VCaP (cell line): ENCODE results near the gene COX7B2.

Source experiments
- H3K27ac ChIP-seq: fragments of 450-650 bp; 2 replicates; pipeline ENCODE4 v1.5.1; 2017
- TF ChIP-seq, protein P1 (sequence below): fragments of 450-650 bp; conservative IDR thresholded peaks from 2 replicates; pipeline ENCODE4 v1.5.1; 2017; ENCODE audit warnings: mild to moderate bottlenecking, moderate library complexity

The COX7B2 gene

DNA sequence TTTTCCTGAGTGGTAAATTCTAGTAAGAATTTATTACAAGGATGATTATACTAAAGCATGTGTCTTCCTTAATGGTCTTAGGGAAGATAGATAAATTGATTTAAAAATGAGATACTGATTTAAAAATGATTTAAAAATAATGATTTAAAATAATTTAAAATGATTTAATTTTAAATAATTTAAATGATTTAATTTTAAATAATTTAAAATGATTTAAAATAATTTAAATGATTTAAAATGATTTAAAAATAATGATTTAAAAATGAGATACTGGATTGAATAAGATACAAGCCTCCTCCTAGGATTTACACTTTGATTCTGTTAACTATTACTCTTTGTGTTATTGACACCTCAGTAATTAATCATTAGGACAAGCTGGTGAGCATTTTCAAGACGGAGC is 59.0 kb downstream of the COX7B2 start:
- TF ChIP-seq, protein P1, sequence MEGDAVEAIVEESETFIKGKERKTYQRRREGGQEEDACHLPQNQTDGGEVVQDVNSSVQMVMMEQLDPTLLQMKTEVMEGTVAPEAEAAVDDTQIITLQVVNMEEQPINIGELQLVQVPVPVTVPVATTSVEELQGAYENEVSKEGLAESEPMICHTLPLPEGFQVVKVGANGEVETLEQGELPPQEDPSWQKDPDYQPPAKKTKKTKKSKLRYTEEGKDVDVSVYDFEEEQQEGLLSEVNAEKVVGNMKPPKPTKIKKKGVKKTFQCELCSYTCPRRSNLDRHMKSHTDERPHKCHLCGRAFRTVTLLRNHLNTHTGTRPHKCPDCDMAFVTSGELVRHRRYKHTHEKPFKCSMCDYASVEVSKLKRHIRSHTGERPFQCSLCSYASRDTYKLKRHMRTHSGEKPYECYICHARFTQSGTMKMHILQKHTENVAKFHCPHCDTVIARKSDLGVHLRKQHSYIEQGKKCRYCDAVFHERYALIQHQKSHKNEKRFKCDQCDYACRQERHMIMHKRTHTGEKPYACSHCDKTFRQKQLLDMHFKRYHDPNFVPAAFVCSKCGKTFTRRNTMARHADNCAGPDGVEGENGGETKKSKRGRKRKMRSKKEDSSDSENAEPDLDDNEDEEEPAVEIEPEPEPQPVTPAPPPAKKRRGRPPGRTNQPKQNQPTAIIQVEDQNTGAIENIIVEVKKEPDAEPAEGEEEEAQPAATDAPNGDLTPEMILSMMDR, result no peak
- H3K27ac ChIP-seq, result no peak overlapping the region

DNA sequence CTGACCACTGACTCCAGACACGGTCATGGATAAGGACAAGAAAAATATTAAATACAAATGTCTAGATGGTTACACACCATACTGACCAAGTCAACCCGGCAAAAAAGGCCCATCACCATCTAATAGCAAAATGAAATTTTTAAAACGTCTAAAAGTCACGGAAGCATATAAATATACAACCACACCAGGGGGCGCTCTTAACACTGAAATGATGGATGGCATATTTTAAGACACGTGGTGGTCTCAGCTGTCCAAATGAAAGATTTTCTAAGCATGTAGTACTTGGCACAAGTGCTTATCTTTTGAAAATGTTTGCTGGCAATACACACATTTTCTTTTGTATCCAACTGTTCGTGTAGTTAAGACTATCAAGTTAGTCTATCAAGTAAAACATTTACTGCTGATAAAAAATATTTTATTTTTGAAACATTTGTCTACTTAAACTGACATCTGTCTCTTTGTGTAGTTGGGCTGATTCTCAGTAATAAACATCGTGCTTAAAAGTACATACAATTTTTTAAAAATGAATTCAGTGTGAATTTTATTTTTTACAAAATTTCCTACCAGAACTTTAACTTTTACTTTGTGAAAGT is 64.6 kb downstream of the COX7B2 start:
- TF ChIP-seq, protein P1, result peak; percentile 85
- H3K27ac ChIP-seq, result no peak overlapping the region

DNA sequence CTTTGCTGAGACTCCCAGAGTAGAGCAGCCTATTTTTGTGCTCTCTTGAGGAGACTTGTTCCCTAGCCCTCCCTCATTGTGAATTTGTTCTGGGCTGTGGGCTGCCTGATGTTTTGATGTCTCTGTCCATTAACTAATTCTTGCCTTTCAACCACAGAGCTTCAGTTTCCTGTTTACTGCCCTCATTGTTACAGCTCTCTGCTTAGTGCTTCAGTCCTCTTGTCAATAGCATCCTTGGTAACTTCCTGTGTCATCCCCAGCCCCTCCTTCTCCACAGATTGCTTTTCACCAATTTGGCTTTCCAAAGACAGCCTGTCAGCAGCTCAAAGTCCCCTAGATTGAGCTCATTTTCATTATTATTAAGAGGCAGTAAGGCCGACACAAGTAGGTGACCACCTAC is 69.9 kb downstream of the COX7B2 start:
- no peak overlapping the region for H3K27ac ChIP-seq
- TF ChIP-seq, protein P1, result no peak

DNA sequence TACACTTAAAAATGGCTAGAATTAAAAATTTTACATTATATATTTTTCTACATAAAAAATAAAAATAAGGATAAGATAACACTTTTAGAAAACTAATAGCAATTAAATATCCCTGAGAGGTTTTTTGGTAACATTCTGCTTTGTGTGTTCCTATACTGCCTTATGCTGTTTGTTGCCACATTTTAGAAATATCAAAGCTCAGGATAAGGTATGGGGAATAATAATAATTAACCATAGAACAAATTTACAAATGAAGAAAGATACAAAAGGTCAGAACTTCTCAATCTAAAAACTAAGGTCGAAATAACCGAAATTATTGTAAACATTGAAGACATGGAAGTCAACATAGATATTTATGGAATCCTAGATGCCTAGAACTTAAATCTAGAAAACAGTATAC is 71.4 kb downstream of the COX7B2 start:
- TF ChIP-seq, protein P1, result no peak
- no peak overlapping the region for H3K27ac ChIP-seq

DNA sequence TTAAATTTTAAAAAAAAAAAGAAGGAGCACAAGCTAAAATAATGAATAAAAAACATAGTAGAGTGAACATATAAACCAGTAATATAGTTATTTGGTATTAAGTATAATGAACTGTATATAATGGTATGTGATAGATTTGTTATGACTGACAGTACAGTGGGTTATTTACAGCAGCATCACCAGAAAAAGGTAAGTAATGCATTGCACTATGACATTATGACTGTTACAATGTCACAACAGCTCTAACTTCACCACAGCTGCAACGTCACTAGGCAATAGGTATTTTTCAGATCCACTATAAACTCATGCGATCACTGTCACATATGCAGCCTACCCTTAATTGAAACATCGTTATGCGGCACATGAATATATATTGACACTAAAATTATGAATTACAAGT is 72.5 kb downstream of the COX7B2 start:
- TF ChIP-seq, protein P1, result no peak
- no peak overlapping the region for H3K27ac ChIP-seq

DNA sequence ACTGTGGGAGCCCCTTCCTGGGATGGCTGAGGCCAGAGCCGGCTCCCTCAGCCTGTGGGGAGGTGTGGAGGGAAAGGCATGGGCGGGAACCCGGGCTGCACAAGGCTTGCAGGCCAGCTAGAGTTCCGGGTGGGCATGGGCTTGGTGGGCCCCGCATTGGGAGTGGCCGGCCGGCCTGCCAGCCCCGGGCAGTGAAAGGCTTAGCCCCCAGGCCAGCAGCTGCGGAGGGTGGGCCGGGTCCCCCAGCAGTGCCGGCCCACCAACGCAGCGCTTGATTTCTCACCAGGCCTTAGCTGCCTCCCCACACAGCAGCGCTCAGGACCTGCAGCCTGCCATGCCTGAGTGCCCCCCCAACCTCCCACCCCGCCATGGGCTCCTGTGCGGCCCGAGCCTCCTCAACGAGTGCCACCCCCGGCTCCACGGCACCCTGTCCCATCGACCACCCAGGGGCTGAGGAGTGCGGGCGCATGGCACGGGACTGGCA is 78.0 kb downstream of the COX7B2 start:
- no peak overlapping the region for H3K27ac ChIP-seq
- TF ChIP-seq, protein P1, result no peak

DNA sequence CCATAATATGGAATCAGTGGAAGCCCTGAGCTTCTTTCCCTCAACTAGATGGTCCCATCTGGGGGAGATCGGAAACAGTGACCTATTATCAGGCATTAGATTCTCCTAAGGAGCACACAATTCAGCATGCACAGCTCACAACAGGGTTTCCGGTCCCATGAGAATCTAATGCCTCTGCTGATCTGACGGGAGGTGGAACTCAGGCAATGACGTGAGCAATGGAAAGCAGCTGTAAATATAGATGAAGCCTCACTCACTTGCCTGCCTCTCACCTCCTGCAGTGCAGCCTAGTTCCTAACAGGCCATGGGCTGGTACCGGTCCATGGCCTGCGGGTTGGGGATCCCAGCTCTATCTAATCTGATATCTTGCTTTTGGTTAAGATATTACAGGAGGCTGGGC is 88.9 kb downstream of the COX7B2 start:
- H3K27ac ChIP-seq, result no peak overlapping the region
- TF ChIP-seq, protein P1, result no peak
